ENCODE data around the gene SDF4. TPM values are rescaled to one million over a fixed set of nuclear protein-coding genes. Genes with fewer than 3 reads are reported as not detected.

The SDF4 gene
- total and polyA plus RNA-seq, 2 of the 4 experiments (the other 2 are of a cell fraction) = 57.0 to 250 TPM

GRCh38 chr1:1236176-1236763 is 4.5 kb upstream of the SDF4 start:
- intact Hi-C loops (cut with micrococcal nuclease) = no loop called here

More at GRCh38 chr1:1236176-1236763, 4.5 kb upstream of the SDF4 start:
- ChIA-PET POLR2A (ENCODE audit: unreplicated experiment) (no interaction called here), CTCF (no interaction called here)
- Histone ChIP-seq H3K23ac (ENCODE audit: low read depth, low read length) (no peak overlapping the region), H3K9me3 (ENCODE audit: control insufficient read depth, insufficient read depth, low read length) (peaks cover 3% of the 10 kb centered on the region), H2AFZ (replicated peaks; ENCODE audit: low read length, poor library complexity) (no peak overlapping the region), H2BK5ac (ENCODE audit: low read depth, low read length, poor library complexity, severe bottlenecking) (no peak overlapping the region), H4K8ac (ENCODE audit: low read depth in 2 of 2, low read length in 2 of 2) (no peak overlapping the region), H3K56ac (ENCODE audit: extremely low read depth, insufficient read depth, low read length) (no peak overlapping the region), H3K18ac (ENCODE audit: low read depth, low read length) (no peak overlapping the region), H2AK9ac (replicated peaks; ENCODE audit: low read depth, low read length, poor library complexity) (no peak overlapping the region), H4K20me1 (ENCODE audit: insufficient read depth, low read length) (no peaks in the 10 kb centered on the region; the same call in 1 of the 2 replicates), H2BK120ac (ENCODE audit: low read depth, low read length) (no peak overlapping the region), H3K4me3 (ENCODE audit: insufficient read depth, low read depth, low read length) (no peak overlapping the region), H3K14ac (replicated peaks; ENCODE audit: low read depth, low read length) (no peak overlapping the region), H4K91ac (ENCODE audit: insufficient read depth, low read depth, low read length) (no peak overlapping the region), H3K79me1 (ENCODE audit: low read depth in 1 of 2, low read length in 2 of 2) (peaks cover 7 to 38% of the 10 kb centered on the region in 2 experiments; a peak in 3 of 4 replicates), H4K5ac (ENCODE audit: low read depth, low read length) (no peak overlapping the region), H3K4me1 (ENCODE audit: control insufficient read depth, insufficient read depth, low read length) (peaks cover 20% of the 10 kb centered on the region), H3K27ac (ENCODE audit: insufficient read depth, low read length) (no peak overlapping the region), H2BK20ac (ENCODE audit: low read depth, low read length) (no peak overlapping the region), H3K9ac (ENCODE audit: low read depth, low read length) (no peak overlapping the region), H3K27me3 (ENCODE audit: control insufficient read depth, insufficient read depth, low read length) (no peaks in the 10 kb centered on the region), H3K4me2 (ENCODE audit: low read depth, low read length) (no peak overlapping the region), H3K36me3 (ENCODE audit: control insufficient read depth, insufficient read depth, low read length) (peaks cover 2% of the 10 kb centered on the region), H2BK15ac (ENCODE audit: low read depth, low read length) (no peak overlapping the region), H3K9me1 (ENCODE audit: insufficient read depth, low read length) (no peaks in the 10 kb centered on the region), H2AK5ac (ENCODE audit: low read depth, low read length) (no peak overlapping the region), H3K4ac (ENCODE audit: low read depth, low read length) (no peak overlapping the region)
- dilution Hi-C loops (cut with HindIII; ENCODE audit: low sequenced_read_pairs, unreplicated experiment) (no loop called here), in situ Hi-C loops (cut with MboI; ENCODE audit: low sequenced_read_pairs) (no loop called here)
- BruUV-seq (replicated peaks) = no TSS peak
- ATAC-seq (ENCODE audit: low read depth) = no peak
- TF ChIP-seq FOS (IDR thresholded peaks at IDR 0.05; ENCODE audit: low read depth, low read length) = no peak
- no peak for TF ChIP-seq RCOR1 (IDR thresholded peaks at IDR 0.05; ENCODE audit: insufficient replicate concordance, low read length)
- no peak for TF ChIP-seq CHD1 (IDR thresholded peaks at IDR 0.05; ENCODE audit: low read depth, low read length)
- no peak for TF ChIP-seq BHLHE40 (IDR thresholded peaks at IDR 0.05; ENCODE audit: low read depth, low read length)
- no peak for TF ChIP-seq MAFK (IDR thresholded peaks at IDR 0.05; ENCODE audit: low read depth, low read length)
- TF ChIP-seq RAD21 (IDR thresholded peaks at IDR 0.05; ENCODE audit: low read length) = no peak
- TF ChIP-seq NFE2L2 (IDR thresholded peaks at IDR 0.05; ENCODE audit: low read depth, low read length) = no peak
- no peak for TF ChIP-seq POLR2A (IDR thresholded peaks at IDR 0.05; ENCODE audit: low read depth, low read length)
- no peak for TF ChIP-seq MAZ (IDR thresholded peaks at IDR 0.05; ENCODE audit: borderline replicate concordance, low read depth, low read length)
- no peak for TF ChIP-seq ELK1 (IDR thresholded peaks at IDR 0.05; ENCODE audit: borderline replicate concordance, low read depth, low read length)
- no peak for TF ChIP-seq CEBPB (IDR thresholded peaks at IDR 0.05; ENCODE audit: low read depth, low read length)
- TF ChIP-seq MXI1 (IDR thresholded peaks at IDR 0.05; ENCODE audit: borderline replicate concordance, low read depth, low read length) = no peak
- no peak for TF ChIP-seq RFX5 (IDR thresholded peaks at IDR 0.05; ENCODE audit: low read depth, low read length)
- TF ChIP-seq CTCF (conservative IDR thresholded peaks at IDR 0.05; ENCODE audit: low read depth, low read length) = no peak
- TF ChIP-seq, protein P1, sequence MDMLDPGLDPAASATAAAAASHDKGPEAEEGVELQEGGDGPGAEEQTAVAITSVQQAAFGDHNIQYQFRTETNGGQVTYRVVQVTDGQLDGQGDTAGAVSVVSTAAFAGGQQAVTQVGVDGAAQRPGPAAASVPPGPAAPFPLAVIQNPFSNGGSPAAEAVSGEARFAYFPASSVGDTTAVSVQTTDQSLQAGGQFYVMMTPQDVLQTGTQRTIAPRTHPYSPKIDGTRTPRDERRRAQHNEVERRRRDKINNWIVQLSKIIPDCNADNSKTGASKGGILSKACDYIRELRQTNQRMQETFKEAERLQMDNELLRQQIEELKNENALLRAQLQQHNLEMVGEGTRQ (IDR thresholded peaks at IDR 0.05; ENCODE audit: low read depth, low read length) = no peak
- TF ChIP-seq SMC3 (IDR thresholded peaks at IDR 0.05; ENCODE audit: low read depth, low read length) = no peak
- no peak for DNase-seq
- WGBS, 2 experiments (ENCODE audit: extremely low coverage in 2 of 2, insufficient read length in 1 of 2) = 86% methylated on average over 15 of the region's 22 CpGs; no CpG with 5 or more reads in 1 of the 2 experiments

Data from IMR-90 (cell line).